HEK293T (cell line): ENCODE measurements around the gene OVOL1.
A peak's percentile ranks its signal among the peaks of the same experiment; 100 is the strongest.
"Not testable (repeated sequence)": the region's sequence is repeated elsewhere in the genome, so short reads cannot be mapped to it uniquely, and the experiment has no call there.

ENCODE experiments used
- CTCF ChIA-PET: fragments of 350-600 bp; formaldehyde crosslinking; extraction: SDS; loops from one replicate; lab custom pipeline; 2021; ENCODE audit warnings: antibody characterized with exemption, inconsistent platforms; lab: Yijun Ruan, JAX
- POLR2A ChIA-PET: fragments of 350-600 bp; formaldehyde crosslinking; extraction: SDS; loops from one replicate; lab custom pipeline; 2020; ENCODE audit warnings: antibody characterized with exemption, inconsistent platforms; lab: Yijun Ruan, JAX
- DNase-seq: peaks from one replicate; pipeline ENCODE4 v3.0.0; 2012; ENCODE audit warnings: mixed read lengths; ENCODE audit errors: extremely low spot score
- ARNT ChIP-seq: fragments of 450-650 bp; IDR thresholded peaks from 2 replicates; pipeline ENCODE4 v1.6.1; 2017; ENCODE audit warnings: mild to moderate bottlenecking
- BHLHE40 ChIP-seq: fragments of 450-650 bp; IDR thresholded peaks from 2 replicates; pipeline ENCODE4 v1.6.1; 2016; ENCODE audit warnings: mild to moderate bottlenecking, moderate library complexity, borderline replicate concordance
- CTBP1 ChIP-seq: fragments of 450-650 bp; IDR thresholded peaks from 2 replicates; pipeline ENCODE4 v1.6.1; 2016; ENCODE audit warnings: borderline replicate concordance
- ELF4 ChIP-seq: fragments of 450-650 bp; IDR thresholded peaks from 2 replicates; pipeline ENCODE4 v1.6.1; 2017; ENCODE audit warnings: antibody characterized with exemption
- FOXA1 ChIP-seq: fragments of 450-650 bp; IDR thresholded peaks from 2 replicates; pipeline ENCODE4 v1.6.1; 2016; ENCODE audit warnings: mild to moderate bottlenecking
- FOXK2 ChIP-seq: fragments of 450-650 bp; IDR thresholded peaks from 2 replicates; pipeline ENCODE4 v1.6.1; 2016; ENCODE audit warnings: mild to moderate bottlenecking
- FOXM1 ChIP-seq: fragments of 450-650 bp; IDR thresholded peaks from 2 replicates; pipeline ENCODE4 v1.6.1; 2017; ENCODE audit warnings: mild to moderate bottlenecking, borderline replicate concordance
- HDGF ChIP-seq: fragments of 450-650 bp; IDR thresholded peaks from 2 replicates; pipeline ENCODE4 v1.6.1; 2017; ENCODE audit warnings: antibody characterized with exemption, borderline replicate concordance
- L3MBTL2 ChIP-seq: fragments of 450-650 bp; conservative IDR thresholded peaks from 2 replicates; pipeline ENCODE4 v1.6.1; 2016; ENCODE audit warnings: mild to moderate bottlenecking
- LEF1 ChIP-seq: fragments of 450-650 bp; IDR thresholded peaks from 2 replicates; pipeline ENCODE4 v1.6.1; 2017; ENCODE audit warnings: mild to moderate bottlenecking, borderline replicate concordance
- NFRKB ChIP-seq: fragments of 450-650 bp; IDR thresholded peaks from 2 replicates; pipeline ENCODE4 v1.6.1; 2016; ENCODE audit warnings: mild to moderate bottlenecking, moderate library complexity
- SP1 ChIP-seq: fragments of 450-650 bp; IDR thresholded peaks from 2 replicates; pipeline ENCODE4 v1.6.1; 2017
- SUZ12 ChIP-seq: fragments of 450-650 bp; IDR thresholded peaks from 2 replicates; pipeline ENCODE4 v1.6.1; 2016; ENCODE audit warnings: mild to moderate bottlenecking
- TARDBP ChIP-seq: fragments of 450-650 bp; IDR thresholded peaks from 2 replicates; pipeline ENCODE4 v1.6.1; 2016
- ZNF384 ChIP-seq: fragments of 450-650 bp; IDR thresholded peaks from 2 replicates; pipeline ENCODE4 v1.6.1; 2016
- TF ChIP-seq, protein P1 (sequence below): fragments of 450-650 bp; IDR thresholded peaks from 2 replicates; pipeline ENCODE4 v1.6.1; 2016

Gene OVOL1

DNA sequence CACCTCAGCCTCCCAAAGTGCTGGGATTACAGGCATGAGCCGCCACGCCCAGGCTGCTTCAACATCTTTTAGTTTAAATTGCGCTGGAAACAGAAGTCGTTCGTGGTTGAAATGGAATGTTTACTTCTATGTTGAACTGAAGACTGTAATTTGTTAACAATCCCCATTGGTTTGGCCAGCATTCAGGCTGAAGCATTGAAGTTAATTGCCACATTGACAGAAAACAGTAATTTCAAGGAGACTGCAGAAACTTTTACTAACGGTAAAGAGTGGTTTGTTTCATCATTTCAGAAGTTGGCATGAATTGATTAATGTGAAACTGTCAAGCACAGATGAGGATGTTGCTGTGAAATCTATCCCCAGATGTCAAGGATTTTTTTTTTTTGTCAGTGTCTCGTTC, 20.3 kb upstream of the OVOL1 start:
- POLR2A ChIA-PET, result no interaction called here
- DNase-seq, result no peak
- CTCF ChIA-PET, result interaction anchor here (1.1 kb wide), 1 partner anchor 13 kb away, joined by 7 read pairs; no protein-coding TSS in a partner anchor
- TF ChIP-seq BHLHE40 (no peak), FOXA1 (no peak), CTBP1 (no peak), SP1 (no peak), ELF4 (no peak), ZNF384 (no peak), FOXM1 (no peak), LEF1 (no peak), FOXK2 (no peak), SUZ12 (no peak), HDGF (no peak), L3MBTL2 (no peak), NFRKB (no peak), ARNT (no peak), TARDBP (no peak)
- TF ChIP-seq, protein P1, sequence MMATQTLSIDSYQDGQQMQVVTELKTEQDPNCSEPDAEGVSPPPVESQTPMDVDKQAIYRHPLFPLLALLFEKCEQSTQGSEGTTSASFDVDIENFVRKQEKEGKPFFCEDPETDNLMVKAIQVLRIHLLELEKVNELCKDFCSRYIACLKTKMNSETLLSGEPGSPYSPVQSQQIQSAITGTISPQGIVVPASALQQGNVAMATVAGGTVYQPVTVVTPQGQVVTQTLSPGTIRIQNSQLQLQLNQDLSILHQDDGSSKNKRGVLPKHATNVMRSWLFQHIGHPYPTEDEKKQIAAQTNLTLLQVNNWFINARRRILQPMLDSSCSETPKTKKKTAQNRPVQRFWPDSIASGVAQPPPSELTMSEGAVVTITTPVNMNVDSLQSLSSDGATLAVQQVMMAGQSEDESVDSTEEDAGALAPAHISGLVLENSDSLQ, result no peak

GRCh38 chr11:65767406-65767805, 19.5 kb upstream of the OVOL1 start:
- TF ChIP-seq BHLHE40, result no peak
- TF ChIP-seq TARDBP, result no peak
- no peak for TF ChIP-seq ARNT
- TF ChIP-seq FOXA1, result no peak
- no peak for TF ChIP-seq SUZ12
- no peak for TF ChIP-seq SP1
- no peak for TF ChIP-seq FOXM1
- no peak for TF ChIP-seq NFRKB
- no peak for TF ChIP-seq FOXK2
- TF ChIP-seq, protein P1, result no peak
- TF ChIP-seq ELF4, result no peak
- TF ChIP-seq ZNF384, result no peak
- TF ChIP-seq L3MBTL2, result no peak
- no peak for TF ChIP-seq LEF1
- no peak for TF ChIP-seq HDGF
- no peak for TF ChIP-seq CTBP1
- no peak for DNase-seq
- CTCF ChIA-PET, result interaction anchor here (0.9 to 1.1 kb wide), 2 partner anchors 13 kb away, joined by 4 to 7 read pairs; no protein-coding TSS in a partner anchor
- POLR2A ChIA-PET, result interaction anchor here (0.9 kb wide), 1 partner anchor 47 kb away, joined by 3 read pairs; no protein-coding TSS in a partner anchor

DNA sequence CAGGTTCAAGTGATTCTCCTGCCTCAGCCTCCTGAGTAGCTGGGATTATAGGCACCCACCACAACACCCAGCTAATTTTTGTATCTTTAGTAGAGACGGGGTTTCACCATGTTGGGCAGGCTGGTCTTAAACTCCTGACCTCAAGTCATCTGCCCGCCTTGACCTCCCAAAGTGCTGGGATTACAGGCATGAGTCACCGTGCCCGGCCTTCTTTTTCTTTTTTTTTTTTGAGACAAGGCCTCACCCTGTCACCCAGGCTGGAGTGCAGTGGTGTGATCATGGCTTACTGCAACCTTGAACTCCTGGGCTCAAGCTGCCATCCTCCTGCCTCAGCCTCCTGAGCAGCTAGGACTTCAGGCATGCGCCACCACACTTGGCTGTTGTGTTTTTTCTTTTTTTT, 19.1 kb upstream of the OVOL1 start:
- not testable (repeated sequence) for DNase-seq
- ChIA-PET POLR2A (interaction anchor here (0.9 kb wide), 1 partner anchor 48 kb away, joined by 3 read pairs; no protein-coding TSS in a partner anchor), CTCF (interaction anchor here (0.9 kb wide), 1 partner anchor 12 kb away, joined by 4 read pairs; no protein-coding TSS in a partner anchor)

- TF ChIP-seq SUZ12, result no peak
- TF ChIP-seq FOXK2, result no peak
- no peak for TF ChIP-seq TARDBP
- no peak for TF ChIP-seq ARNT
- no peak for TF ChIP-seq LEF1
- TF ChIP-seq NFRKB, result no peak
- TF ChIP-seq FOXM1, result no peak
- no peak for TF ChIP-seq ELF4
- no peak for TF ChIP-seq SP1
- no peak for DNase-seq
- CTCF ChIA-PET, result interaction anchor here (1.3 to 1.8 kb wide), 3 partner anchors 9 to 60 kb away, joined by 6 to 9 read pairs (median 8); partner anchors contain the start of gene AP5B1
- POLR2A ChIA-PET, result interaction anchor here (1.9 kb wide), 1 partner anchor 59 kb away, joined by 7 read pairs; the partner anchor contains the start of gene KAT5
Observed at GRCh38 chr11:65770951-65771567, 15.8 kb upstream of the OVOL1 start.

GRCh38 chr11:65771589-65772112, 15.2 kb upstream of the OVOL1 start:
- TF ChIP-seq NFRKB (no peak), HDGF (no peak), L3MBTL2 (0 out of 2 replicates have a peak, but pooled peaks have one; percentile 17), SUZ12 (no peak)
- CTCF ChIA-PET, result interaction anchor here (1.4 kb wide), 1 partner anchor 8 kb away, joined by 8 read pairs; no protein-coding TSS in a partner anchor

DNA sequence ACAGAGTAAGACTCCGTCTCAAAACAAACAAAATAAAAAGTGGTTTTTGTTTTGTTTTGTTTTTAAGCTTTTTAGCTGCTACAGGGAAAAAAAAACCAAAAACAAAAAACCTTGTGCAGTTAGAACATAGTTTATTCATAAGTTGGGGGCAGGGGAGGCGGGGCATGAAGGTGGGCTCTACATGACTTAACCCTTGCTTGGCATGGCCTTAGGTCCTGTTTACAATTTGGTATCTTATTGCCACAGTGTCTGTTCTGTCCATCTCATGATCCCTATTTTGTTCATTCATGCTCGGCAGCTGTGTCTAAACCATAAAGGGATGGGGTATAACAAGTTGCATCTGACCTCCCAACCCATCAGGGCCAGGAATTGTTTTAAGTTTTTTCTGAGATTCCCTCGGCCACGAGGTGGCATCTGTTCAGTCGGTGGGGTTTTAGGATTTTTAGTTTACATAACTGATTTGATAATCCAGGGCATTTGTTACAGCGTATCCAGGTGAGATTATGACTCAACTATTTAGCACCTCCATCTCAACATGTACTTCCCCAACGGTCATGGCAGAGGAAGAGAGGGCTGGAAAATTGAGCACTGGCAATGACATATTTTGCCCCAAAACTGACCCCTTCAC, 13.0 kb upstream of the OVOL1 start:
- ChIA-PET POLR2A (interaction anchor here (1.0 kb wide), 1 partner anchor 9 kb away, joined by 4 read pairs; no protein-coding TSS in a partner anchor), CTCF (no interaction called here)
- peak; percentile 18 for DNase-seq
- TF ChIP-seq L3MBTL2 (no peak), SP1 (no peak), ARNT (no peak), SUZ12 (no peak), FOXK2 (no peak), FOXA1 (no peak), ELF4 (no peak), CTBP1 (no peak), ZNF384 (no peak), LEF1 (no peak), TARDBP (no peak), BHLHE40 (no peak), FOXM1 (no peak), NFRKB (no peak), HDGF (no peak)
- TF ChIP-seq, protein P1, result no peak

More at GRCh38 chr11:65771589-65772112, 15.2 kb upstream of the OVOL1 start:
- POLR2A ChIA-PET, result interaction anchor here (1.9 kb wide), 1 partner anchor 60 kb away, joined by 7 read pairs; the partner anchor contains the start of gene KAT5
- DNase-seq, result no peak
